ENCODE results near the gene PHLDB1.

Gene PHLDB1

GRCh38 chr11:118688851-118689502 is 81.6 kb downstream of the PHLDB1 start:
- no peak for DNase-seq (ENCODE audit: low read depth)

GRCh38 chr11:118689503-118689851 is 82.1 kb downstream of the PHLDB1 start:
- no peak for DNase-seq (ENCODE audit: low read depth)

- peak; percentile 74 for DNase-seq (ENCODE audit: low read depth)
These were observed 82.6 kb downstream of the PHLDB1 start for GRCh38 chr11:118689852-118690552.

GRCh38 chr11:118690553-118691304 is 83.3 kb downstream of the PHLDB1 start:
- no peak for DNase-seq (ENCODE audit: low read depth)

GRCh38 chr11:118691926-118692830 is 84.8 kb downstream of the PHLDB1 start:
- peak; percentile 57 for DNase-seq (ENCODE audit: low read depth)

- DNase-seq (ENCODE audit: low read depth): no peak
These were observed 86.8 kb downstream of the PHLDB1 start for GRCh38 chr11:118694185-118694584.

- DNase-seq (ENCODE audit: low read depth): no peak
These were observed 87.4 kb downstream of the PHLDB1 start for GRCh38 chr11:118694771-118695170.

GRCh38 chr11:118696673-118697226 is 89.3 kb downstream of the PHLDB1 start:
- no peak for DNase-seq (ENCODE audit: low read depth)

- DNase-seq (ENCODE audit: low read depth): no peak
These were observed 89.9 kb downstream of the PHLDB1 start for GRCh38 chr11:118697346-118697745.

- DNase-seq (ENCODE audit: low read depth): peak; percentile 71
These were observed 92.2 kb downstream of the PHLDB1 start for GRCh38 chr11:118699506-118700220.

- no peak for DNase-seq (ENCODE audit: low read depth)
These were observed 96.2 kb downstream of the PHLDB1 start for GRCh38 chr11:118703563-118704106.

- no peak for DNase-seq (ENCODE audit: low read depth)
These were observed 97.8 kb downstream of the PHLDB1 start for GRCh38 chr11:118705111-118705741.

GRCh38 chr11:118705791-118706545 is 98.6 kb downstream of the PHLDB1 start:
- no peak for DNase-seq (ENCODE audit: low read depth)

- DNase-seq (ENCODE audit: low read depth): no peak
These were observed 99.1 kb downstream of the PHLDB1 start for GRCh38 chr11:118706546-118706825.

Data from T follicular helper cell (primary cell).